Measurements from ENCODE around the gene ARL9.

Gene ARL9, protein sequence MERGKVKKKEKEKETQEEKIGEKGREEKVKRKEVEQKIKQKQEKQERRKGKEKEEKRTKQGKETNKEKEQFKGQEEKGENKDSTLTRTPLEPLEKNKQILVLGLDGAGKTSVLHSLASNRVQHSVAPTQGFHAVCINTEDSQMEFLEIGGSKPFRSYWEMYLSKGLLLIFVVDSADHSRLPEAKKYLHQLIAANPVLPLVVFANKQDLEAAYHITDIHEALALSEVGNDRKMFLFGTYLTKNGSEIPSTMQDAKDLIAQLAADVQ

DNA sequence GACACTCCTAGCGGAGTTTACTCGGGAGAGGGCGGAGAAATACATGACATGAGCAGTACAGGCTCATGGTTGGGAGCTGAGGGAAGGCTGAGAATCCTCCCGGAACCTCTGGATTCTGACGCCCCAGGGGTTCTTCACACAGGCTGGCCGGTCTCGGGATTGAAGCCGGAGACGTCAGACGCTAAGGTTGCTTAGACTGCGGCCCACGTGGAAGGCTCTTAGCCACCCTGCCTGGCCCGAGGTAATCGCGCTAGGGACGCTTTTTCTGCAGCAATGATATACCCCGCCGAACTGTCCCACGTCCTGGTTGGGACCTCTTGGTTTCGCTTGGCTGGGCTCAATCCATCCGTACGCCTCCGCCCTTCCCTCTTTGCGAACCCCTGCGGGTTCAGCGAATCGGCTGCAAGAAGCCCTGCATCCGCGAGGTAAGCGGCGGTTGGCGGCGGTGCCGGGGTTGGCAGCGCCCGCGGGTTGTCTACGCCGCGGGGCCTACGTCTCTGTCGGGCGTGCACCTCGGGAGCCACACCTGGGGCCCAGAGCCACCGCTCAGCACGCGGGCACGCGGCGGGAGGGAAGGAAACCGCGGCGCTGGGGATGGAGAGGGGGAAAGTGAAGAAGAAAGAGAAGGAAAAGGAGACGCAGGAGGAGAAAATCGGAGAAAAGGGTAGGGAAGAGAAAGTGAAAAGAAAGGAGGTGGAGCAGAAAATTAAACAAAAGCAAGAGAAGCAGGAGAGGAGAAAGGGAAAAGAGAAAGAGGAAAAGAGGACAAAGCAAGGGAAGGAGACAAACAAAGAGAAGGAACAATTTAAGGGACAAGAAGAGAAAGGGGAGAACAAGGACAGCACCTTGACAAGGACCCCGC lies at the start of gene ARL9:
TSS of gene ARL9 (plus strand) at position 523 of the 862 bp plus-strand sequence. CDS start at position 595, 72 bp downstream.
- DNase-seq (ENCODE audit: low read depth) = peak; percentile 73

DNA sequence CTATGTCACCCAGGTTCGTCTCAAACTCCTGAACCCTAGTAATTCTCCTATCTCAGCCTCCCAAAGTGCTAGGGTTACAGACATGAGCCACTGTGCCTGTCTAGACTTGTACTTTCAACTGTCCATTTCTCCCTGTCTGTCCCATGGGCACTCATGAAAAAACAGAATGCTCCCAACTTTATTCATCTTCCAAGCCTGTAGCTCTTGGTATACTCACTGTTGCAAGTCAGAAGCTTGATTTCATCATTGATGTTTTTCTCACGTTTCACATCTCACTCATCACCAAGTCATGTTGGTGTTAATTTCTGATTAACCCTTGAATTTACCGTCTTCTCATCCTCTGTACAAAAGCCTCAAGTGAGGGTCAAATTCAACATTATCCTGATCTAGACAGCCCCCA lies 45.5 kb upstream of the ARL9 start:
- peak; percentile 10 for DNase-seq (ENCODE audit: low read depth)

DNA sequence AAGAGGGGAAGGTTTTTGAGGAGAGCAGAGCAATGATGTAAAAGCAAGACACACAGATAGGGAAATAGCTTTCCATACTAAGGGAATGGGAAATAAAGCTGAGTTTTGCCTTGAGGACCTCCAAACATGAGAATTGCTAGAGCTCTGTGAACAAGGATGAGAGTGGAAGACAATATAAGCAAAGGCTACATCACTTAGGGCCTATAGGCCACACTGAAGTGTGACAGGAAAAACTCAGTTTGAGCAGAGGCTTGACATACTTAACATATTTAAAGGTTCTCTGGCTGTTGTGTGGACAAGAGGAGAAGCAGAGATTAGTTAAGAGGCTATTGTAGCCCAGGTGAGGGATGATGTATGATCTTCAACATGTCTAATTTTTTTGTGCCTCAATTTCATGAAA lies 43.4 kb upstream of the ARL9 start:
- no peak for DNase-seq (ENCODE audit: low read depth)

DNA sequence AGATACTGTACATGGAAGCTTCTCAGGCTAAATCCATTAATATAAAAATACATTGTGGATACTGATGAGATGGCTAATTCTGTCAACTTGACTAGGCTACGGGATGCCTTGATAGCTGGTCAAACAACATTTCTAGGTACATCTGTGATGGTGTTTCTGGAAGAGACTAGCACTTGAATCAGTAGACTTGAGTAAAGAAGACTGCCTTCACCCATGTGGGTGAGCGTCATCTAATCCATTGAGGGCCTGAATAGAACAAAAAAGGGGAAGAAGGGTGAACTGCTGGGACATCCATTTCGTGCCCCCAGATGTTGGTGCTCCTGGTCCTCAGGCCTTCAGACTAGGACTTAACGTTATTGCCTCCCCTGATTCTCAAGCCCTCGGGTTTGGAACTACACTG lies 41.9 kb upstream of the ARL9 start:
- DNase-seq (ENCODE audit: low read depth) = no peak

DNA sequence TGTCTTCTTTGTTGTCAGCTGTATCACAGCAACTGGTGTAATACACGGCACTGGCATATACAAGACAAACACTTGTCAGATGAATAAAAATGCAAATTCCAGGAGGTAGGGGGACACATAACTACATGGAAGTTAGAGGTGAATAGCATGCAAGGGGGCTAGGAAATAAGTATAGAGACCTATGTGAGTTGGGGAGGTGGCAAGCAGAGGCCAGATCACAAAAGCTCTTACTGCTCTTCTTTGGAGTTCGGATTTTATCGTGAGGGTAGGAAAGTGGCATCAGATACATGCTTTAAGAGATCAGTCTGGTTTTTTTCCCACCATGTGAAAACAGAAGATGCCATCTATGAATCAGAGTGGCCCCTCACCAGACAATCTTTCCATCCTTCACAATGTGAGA lies 41.0 kb upstream of the ARL9 start:
- no peak for DNase-seq (ENCODE audit: low read depth)

DNA sequence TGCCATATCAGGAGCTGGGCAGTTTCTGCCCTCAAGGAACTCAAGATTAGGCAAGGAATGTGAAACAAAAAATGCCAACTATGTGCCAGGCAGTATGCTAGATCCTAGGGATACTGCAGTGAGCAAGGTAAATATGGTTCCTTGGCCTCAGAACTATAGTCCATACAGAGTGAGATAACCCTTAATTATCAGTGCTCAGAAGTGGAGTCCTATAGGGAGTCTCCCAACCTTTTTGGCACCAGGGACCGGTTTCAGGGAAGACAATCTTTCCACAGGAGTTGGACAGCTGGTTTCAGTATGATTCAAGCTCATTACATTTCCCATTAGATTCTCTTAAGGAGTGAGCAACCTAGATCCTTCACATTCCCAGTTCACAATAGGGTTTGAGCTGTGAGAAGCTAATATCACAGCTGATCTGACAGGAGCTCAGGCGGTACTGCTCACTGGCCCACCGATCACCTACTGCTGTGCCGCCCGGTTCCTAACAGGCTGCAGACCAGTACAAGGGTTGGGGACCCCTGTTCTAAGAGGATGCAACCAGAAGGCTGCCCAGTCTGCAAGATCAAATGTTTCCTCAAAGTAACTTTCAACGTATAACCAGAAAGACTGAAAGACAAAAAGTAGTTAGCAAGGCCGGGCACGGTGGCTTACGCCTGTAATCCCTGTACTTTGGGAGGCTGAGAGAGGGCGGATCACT lies 39.8 kb upstream of the ARL9 start:
- DNase-seq (ENCODE audit: low read depth) = peak; percentile 30

DNA sequence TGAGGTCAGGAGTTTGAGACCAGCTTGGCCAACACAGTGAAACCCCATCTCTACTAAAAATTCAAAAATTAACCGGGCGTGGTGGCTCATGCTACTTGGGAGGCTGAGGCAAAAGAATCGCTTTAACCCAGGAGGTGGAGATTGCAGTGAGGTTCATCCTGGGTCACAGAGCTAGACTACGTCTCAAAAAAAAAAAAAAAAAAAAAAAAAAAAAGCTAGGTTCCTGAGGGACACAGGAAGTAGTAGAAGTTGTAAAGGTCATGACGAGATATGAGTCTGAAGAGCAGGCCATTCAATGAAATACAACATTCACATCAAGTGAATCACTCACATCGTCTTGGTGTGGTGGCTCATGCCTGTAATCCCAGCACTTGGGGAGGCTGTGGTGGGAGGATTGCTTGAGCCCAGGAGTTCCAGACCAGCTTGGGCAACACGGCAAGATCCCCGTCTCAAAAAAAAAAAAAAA lies 39.3 kb upstream of the ARL9 start:
- peak; percentile 90 for DNase-seq (ENCODE audit: low read depth)

DNA sequence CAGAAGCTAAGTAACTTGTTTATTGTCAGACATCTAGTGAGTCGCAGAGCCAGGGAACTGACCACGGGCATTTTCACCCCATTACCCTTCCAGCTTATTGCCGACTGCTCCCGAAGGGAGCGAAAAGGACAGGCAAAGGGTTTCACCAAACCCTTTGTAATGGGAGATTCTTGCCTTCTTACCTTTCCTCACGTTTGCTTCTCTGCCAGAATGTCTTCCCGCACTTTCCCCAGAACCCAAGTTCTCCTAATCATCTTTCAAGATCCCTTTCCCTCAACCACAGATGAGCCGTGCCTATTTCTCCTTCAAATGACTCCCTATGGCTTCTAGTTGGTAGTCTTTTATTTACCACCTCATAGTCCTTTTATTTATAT lies 38.7 kb upstream of the ARL9 start:
- DNase-seq (ENCODE audit: low read depth) = no peak

DNA sequence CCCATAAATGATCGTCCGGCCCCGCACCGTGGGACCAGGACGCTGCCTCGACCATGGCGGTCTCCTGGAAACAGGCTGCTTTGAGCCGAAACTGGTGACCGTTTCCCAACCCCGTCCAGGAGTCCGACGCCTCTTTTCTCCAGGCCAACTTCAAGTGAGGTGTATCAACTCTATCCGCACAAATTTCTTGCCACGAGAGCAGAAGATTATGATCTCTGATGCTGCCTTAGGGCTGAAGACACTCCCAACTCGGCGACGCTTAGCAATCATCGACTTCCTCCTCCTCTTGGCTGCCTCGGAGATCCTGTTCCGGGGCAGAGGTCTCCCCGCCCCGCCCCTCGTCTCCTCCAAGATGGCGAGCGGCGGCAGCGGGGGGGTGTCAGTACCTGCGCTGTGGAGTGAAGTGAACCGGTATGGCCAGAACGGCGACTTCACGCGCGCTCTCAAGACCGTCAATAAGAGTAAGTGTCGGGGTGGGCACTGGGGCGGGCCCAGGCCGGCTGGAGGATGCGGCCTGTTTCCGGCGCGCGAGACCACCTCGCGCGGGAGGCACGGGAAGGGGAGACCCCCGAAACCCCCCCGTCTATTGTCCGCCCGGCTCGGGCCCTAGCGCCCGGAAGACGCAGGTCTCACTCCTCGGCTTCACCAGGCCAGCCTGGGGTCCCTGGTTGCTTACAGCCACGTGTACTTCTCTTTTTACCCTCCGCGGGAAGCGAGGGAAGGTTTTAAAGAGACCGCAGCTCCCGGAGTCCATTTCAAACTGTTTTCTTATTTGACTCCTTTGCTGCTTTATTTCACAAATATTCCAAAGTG lies 38.1 kb upstream of the ARL9 start, which contains the start of gene SRP72:
TSS of gene SRP72 (plus strand) at position 334 of the 813 bp plus-strand sequence. CDS start at position 353, 19 bp downstream.
- DNase-seq (ENCODE audit: low read depth) = peak; percentile 94

DNA sequence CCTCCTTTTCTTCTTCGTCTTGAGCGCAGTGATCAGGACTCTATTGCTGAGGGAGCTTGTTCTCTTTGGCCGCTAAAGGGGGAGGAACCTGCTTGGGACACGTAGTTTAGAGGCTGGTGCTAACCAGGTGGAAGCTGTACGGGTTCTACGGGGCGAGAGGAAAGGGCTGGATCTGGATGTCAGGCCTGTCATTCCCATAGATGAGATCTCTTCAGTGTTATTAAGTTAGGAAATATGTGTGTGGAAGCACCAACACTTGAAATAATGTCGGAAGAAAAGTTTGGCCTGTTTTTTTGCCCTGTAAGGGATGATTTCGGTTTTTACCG lies 37.5 kb upstream of the ARL9 start:
- DNase-seq (ENCODE audit: low read depth) = peak; percentile 48

DNA sequence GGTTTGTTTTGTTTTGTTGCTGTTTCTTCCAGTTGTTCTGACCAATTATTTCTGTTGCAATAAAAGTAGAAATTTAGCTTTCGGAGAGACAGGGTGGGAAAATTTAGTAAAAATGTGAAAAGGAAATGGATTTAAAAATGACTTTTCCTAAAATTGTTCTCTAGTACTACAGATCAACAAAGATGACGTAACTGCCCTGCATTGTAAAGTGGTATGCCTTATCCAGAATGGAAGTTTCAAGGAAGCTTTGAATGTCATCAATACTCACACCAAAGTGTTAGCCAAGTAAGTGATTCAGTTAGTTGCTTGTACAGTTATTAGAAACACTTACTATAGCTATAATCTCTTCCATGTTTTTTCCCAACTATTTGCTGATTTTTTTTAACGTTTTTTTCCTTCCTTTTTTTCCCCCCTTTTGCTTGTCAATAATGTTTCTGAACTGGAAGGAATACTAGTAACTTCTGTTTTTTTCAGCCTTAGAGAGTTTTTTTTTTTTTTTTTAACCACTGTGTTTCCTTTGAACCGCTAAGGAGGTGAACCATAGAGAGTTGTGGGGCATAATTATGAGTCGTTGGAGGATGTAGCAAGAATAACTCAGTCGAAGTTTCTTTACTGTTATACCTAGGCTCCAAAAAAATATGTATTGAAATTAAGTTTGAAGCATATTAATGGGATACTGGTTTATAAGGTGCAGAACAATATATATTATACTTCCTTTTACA lies 35.9 kb upstream of the ARL9 start:
- no peak for DNase-seq (ENCODE audit: low read depth)

DNA sequence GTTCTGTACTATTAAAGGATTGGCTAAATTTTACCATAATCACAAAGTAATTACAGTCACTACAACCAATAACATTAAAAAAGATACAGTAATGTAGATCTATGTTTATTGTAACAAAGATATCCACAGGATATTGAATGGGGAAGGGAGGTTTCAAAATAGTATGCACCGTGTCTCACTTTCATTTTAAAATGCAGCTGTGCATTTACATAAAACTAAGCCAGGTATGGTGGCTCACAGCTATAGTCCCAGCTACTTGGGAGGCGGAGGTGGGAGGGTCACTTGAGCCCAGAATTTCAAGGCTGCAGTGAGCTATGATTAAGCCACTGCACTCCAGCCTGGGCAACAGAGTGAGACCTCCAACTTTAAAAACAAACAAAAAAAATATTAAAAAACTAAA lies 29.7 kb upstream of the ARL9 start:
- DNase-seq (ENCODE audit: low read depth) = no peak

DNA sequence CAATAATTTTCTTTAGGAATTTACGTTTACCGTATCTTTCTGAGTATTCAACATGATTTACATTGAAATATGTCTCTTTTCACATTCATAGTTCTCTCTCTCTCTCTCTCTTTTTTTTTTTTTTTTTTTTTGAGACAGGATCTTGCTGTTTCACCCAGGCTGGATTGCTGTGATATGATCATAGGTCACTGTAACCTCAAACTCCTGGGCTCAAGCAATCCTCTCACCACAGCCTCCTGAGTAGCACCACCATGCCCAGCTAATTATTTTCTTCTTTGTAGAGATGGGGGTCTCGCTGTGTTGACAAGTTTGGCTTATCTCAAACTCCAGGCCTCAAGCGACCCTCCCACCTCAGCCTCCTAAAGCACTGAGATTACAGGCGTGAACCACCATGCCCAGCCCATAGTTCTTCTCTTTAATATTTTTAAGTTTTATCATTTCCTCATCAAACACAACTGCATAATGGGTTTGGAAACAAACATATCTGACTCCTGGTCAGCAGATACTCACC lies 28.3 kb upstream of the ARL9 start:
- DNase-seq (ENCODE audit: low read depth) = no peak

DNA sequence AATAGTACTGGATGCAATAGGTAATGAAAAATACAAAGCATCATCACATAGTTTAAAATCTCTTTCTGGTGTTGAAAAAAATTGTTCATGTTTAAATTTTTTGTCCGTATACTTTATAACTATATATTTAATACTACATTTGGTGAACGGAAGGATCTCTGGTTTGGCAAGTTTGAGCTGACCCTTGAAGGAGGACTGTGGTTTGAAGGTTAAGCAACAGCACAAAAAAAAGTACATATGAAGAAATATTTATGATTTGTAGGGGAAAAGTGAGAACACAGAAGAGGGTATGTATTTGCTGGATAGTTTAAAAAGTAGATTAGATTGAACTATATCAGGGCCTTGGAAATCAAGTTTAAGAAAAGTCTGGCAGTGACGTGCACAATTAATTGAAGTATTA lies 24.9 kb upstream of the ARL9 start:
- peak; percentile 45 for DNase-seq (ENCODE audit: low read depth)

DNA sequence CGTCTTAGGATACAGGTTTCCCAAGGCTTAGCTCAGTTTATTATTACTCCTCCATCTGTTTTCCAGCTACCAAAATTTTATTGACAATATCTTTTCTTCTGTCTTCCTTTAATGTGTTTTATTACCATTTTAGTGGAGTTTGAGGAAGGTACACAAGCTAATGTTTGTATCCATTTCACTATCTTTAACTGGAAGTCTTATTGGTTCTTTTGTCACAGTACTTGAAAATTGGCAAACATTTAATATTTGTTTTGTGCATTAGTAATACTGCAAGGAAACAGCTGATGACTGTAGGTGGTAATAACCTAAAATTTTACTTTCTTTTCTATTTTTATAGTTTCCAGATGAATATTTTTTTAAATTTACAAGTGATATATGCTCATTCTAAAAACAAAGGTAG lies 9.3 kb upstream of the ARL9 start:
- no peak for DNase-seq (ENCODE audit: low read depth)

DNA sequence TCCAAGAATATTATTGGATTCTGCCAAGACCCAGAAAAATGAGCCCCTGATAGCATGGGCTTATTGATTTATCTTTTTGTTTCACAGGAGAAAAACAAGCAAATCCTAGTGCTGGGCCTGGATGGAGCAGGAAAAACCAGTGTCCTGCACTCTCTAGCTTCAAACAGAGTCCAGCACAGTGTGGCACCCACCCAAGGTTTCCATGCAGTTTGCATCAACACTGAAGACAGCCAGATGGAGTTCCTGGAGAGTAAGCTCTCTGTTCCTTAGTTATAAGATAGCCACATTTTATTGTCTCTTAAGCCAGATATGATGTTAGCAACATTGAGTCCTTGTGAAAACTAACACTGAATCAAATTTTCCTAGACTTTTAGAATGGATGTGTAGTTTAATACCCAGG lies 5.5 kb downstream of the ARL9 start:
- no peak for DNase-seq (ENCODE audit: low read depth)

DNA sequence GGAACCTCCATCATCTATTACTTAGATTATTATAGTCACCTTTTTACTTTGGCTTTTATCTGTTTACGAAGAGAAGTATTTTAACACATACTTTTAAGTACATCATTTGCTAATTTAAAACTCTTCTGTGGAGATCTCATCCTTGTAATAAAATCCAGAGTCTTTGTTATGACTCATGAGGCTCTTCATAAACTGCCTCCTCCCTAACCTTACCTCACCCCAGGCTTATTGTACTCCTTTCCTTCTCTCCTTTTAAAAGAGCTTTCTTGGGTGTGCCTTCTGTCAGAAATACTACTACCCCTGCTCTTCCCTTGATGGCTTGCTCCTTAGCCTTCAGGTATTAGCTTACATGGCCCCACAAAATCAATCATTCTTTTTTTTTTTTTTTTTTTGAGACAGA lies 6.6 kb downstream of the ARL9 start:
- peak; percentile 48 for DNase-seq (ENCODE audit: low read depth)

DNA sequence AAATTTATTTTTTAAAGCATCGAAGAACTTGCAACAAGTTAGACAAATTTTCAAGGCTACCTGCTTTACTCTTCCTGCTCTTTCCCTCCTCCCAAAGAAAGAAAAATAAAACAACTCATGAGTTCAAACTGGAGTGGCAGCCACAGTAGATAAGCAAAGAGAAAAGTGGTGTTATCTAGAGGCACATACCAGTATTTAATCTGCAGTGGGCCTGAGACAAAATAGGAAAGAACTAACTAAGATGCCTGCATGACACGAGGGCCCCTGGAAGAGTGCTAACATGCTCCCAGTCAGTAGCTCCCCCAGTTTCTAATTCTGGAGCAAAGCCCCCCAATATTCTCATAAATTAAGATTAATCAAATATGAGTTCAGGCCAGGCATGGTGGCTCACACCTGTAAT lies 7.9 kb downstream of the ARL9 start:
- DNase-seq (ENCODE audit: low read depth) = no peak

DNA sequence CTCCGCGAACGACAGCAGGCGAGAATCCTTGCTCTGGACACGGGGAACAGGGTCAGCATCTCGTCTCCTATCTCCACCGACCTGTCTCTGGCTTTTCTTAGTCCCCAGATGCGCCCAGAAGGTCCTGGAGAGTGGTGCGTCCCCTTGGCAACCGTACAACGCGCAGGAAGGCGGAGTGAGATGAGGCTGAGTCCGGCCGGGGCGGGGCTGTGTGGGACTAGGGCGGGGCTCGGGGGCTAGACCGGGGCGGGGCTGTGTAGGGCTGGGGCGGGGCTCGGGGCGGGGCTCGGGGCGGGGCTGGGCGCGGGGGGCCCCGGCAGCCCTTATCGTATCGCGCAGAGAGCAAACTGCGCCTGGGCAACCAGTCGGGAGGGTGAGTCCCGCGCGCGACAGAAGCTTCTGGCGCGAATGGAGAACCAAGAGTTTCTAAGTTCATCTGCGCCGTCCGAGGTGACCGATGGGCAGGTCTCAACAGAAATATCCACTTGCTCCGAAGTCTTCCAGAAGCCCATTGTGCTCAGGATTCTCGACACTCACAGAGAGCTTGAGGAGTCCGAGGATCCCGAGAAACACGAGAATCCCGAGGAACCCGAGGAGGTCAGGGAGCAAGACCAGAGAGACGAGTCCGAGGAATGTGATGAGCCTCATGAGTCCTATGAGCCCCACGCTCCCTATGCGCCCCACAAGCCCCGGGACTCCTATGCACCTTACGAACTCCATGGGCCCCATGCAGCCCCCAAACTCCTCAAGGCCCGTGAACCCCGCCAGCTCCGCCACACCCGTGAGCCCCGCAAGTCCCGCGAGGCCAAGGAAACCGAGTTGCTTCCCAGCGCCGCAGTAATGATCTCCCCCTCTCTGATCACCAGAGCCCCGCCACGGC lies 24.9 kb downstream of the ARL9 start:
- DNase-seq (ENCODE audit: low read depth) = peak; percentile 87

DNA sequence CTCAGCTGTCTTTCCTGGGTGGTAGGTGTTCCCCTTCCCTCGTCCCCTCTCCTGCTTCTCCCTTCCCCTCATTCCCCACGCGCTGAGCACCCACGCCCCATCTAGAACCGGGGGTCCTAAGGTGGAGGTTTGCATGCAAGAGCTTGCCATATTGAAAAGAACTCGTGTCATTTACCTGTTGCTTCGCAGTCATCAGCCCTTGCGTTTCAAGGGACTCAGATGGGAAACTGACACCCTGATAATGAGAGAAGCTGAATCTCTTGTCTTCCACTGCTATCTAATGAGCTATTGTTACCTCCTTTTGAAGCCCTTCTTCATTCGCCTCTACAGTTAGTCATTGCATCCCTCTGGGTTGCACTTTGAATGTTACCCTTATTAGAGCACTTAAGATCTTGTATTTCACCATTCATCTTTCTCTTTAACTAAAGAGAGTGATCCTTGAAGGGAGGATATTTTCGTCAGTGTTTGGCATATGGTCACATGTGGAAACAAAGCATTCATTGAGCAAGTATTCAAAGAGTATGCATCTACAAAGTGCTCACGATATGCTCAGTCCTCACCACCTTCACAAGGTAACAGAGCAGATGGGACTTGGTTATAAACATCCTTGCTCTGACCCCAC lies 25.7 kb downstream of the ARL9 start:
- peak; percentile 2 for DNase-seq (ENCODE audit: low read depth)

Measured in iris pigment epithelial cell (primary cell).